ENCODE data around the gene RPS19. TPM values are rescaled to one million over a fixed set of nuclear protein-coding genes. Genes with fewer than 3 reads are reported as not detected.

RPS19 gene
- total RNA-seq (2021; ENCODE audit: unreplicated experiment), result 3,020 TPM
- 4,331 and 5,364 TPM in 2 replicates for polyA plus RNA-seq (2012)
- Bru-seq, nascent RNA, result percentile 99 among the genes with signal in this experiment
- percentile 97 among the genes with signal in this experiment for BruChase-seq, experiment 1, labeled RNA remaining after a 6-hour chase
- percentile 97 among the genes with signal in this experiment for BruChase-seq, experiment 2, labeled RNA remaining after a 2-hour chase
- long read RNA-seq, transcript RPS19-207 (6 exons, 668 nt), result minor isoform, 5 of 1,572 reads
- long read RNA-seq, transcript RPS19-206 (6 exons, 2,359 nt), result major isoform, 1,337 of 1,572 reads
- long read RNA-seq, partial matches to known transcripts, result 185 of 1,572 reads
- long read RNA-seq, other reads (novel, unspliced or antisense), result 38 of 1,572 reads

DNA sequence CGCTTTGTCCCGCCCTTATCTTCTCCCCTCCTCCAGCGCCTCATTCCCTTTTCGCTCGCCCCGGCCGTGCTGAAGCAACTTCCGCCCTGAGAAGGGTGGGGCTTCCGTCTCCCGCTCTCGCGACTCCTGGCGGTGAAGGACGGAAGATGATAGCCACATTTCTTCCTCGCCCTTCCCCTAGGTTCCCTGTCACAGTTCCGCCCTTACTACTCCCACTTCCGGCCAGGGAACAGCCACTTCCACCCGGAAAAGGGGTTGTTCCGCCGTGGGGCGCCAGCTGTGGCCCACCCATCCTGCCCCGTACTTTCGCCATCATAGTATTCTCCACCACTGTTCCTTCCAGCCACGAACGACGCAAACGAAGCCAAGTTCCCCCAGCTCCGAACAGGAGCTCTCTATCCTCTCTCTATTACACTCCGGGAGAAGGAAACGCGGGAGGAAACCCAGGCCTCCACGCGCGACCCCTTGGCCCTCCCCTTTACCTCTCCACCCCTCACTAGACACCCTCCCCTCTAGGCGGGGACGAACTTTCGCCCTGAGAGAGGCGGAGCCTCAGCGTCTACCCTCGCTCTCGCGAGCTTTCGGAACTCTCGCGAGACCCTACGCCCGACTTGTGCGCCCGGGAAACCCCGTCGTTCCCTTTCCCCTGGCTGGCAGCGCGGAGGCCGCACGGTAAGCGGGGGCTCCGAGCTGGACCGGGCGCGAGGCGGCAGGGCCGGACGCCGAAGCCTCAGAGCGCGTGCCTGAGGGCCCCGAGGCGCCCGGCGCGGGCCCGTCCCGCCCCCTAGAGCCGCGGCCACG, at the start of gene RPS19:
RPS19 (plus strand) TSS at position 638 of the 801 bp plus-strand sequence. CDS start 520 bp downstream, outside the sequence.
- ChIA-PET POLR2A (interaction anchor here (0.9 to 3.2 kb wide), 12 partner anchors 9 to 216 kb away, joined by 3 to 36 read pairs (median 6); partner anchors contain the start of genes RABAC1 and ZNF574), CTCF (interaction anchor here (0.7 to 2.1 kb wide), 6 partner anchors 11 to 107 kb away, joined by 3 to 11 read pairs (median 4); no protein-coding TSS in a partner anchor), RAD21 (ENCODE audit: low non-redundant PET in 1 of 2, low total read pairs in 2 of 2, uncharacterized antibody in 2 of 2, unreplicated experiment in 2 of 2) (interaction anchor here in 1 of 2 experiments (1.5 kb wide), 1 partner anchor 100 kb away, joined by 3 read pairs; the partner anchor contains the start of gene RABAC1)
- H3K27me3 ChIP-seq (ENCODE audit: insufficient read depth, low read length), result no peaks in the 10 kb centered on the region
- no peaks in the 10 kb centered on the region for H3K9me2 ChIP-seq (ENCODE audit: insufficient read depth)
- DNase-seq (ENCODE audit: low read depth, low spot score), result peak; percentile 97
- peak within 1 kb of the TSS; percentile 73 to 100 for H3K4me3 ChIP-seq (replicated peaks in 1 of 2; ENCODE audit: low read depth in 1 of 2, low read length in 2 of 2)
- TF ChIP-seq, protein P1, sequence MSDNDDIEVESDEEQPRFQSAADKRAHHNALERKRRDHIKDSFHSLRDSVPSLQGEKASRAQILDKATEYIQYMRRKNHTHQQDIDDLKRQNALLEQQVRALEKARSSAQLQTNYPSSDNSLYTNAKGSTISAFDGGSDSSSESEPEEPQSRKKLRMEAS (IDR thresholded peaks at IDR 0.05), result peak; percentile 68
- TF ChIP-seq TCF7L2 (IDR thresholded peaks at IDR 0.05; ENCODE audit: borderline replicate concordance, extremely low read depth, insufficient read depth, insufficient read length), result peak; percentile 76
- TF ChIP-seq CEBPB (IDR thresholded peaks at IDR 0.05; ENCODE audit: low read depth), result no peak
- no peak; the same call in 1 of the 2 replicates for TF ChIP-seq EGR1 (IDR thresholded peaks at IDR 0.05; ENCODE audit: low read depth)
- TF ChIP-seq, protein P2, sequence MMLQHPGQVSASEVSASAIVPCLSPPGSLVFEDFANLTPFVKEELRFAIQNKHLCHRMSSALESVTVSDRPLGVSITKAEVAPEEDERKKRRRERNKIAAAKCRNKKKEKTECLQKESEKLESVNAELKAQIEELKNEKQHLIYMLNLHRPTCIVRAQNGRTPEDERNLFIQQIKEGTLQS (IDR thresholded peaks at IDR 0.05), result no peak
- peak; percentile 39; the same call in 1 of the 2 replicates for TF ChIP-seq SIN3A (IDR thresholded peaks at IDR 0.05; ENCODE audit: low read depth)
- TF ChIP-seq YY1 (IDR thresholded peaks at IDR 0.05; ENCODE audit: extremely low read depth, insufficient replicate concordance, low read depth, low read length), result peak; percentile 78
- TF ChIP-seq CTCF (IDR thresholded peaks at IDR 0.05 in 2 of 3, conservative IDR thresholded peaks at IDR 0.05 in 1 of 3; ENCODE audit: borderline replicate concordance in 1 of 3, insufficient read depth in 1 of 3, low read depth in 2 of 3, low read length in 2 of 3), result peak in 2 of 3 experiments; percentile 34 to 62; a peak in 3 of 6 replicates
- TF ChIP-seq SP1 (IDR thresholded peaks at IDR 0.05; ENCODE audit: low read depth), result peak; percentile 98
- TF ChIP-seq POLR2AphosphoS5 (IDR thresholded peaks at IDR 0.05; ENCODE audit: low read depth, low read length), result peak; percentile 89
- TF ChIP-seq ZNF274 (IDR thresholded peaks at IDR 0.05; ENCODE audit: low read depth, low read length), result no peak
- TF ChIP-seq SRF (IDR thresholded peaks at IDR 0.05; ENCODE audit: low read depth), result peak; percentile 74; the same call in 1 of the 2 replicates
- TF ChIP-seq ELF1 (IDR thresholded peaks at IDR 0.05; ENCODE audit: borderline replicate concordance, low read depth), result peak; percentile 100
- TF ChIP-seq CBX3 (IDR thresholded peaks at IDR 0.05; ENCODE audit: low read depth), result no peak; the same call in 1 of the 2 replicates
- peak; percentile 95; the same call in 1 of the 2 replicates for TF ChIP-seq ZFX (IDR thresholded peaks at IDR 0.05)
- peak; percentile 86 for TF ChIP-seq POLR2A (IDR thresholded peaks at IDR 0.05; ENCODE audit: borderline replicate concordance, extremely low read depth, insufficient read depth, insufficient read length)
- peak; percentile 100 for TF ChIP-seq ZBTB33 (IDR thresholded peaks at IDR 0.05; ENCODE audit: extremely low read depth, insufficient replicate concordance, low read length)
- no TSS peak for BruUV-seq (replicated peaks)
- H2AFZ ChIP-seq (ENCODE audit: low read depth, low read length, poor library complexity, severe bottlenecking), result peak within 1 kb of the TSS; percentile 72
- H4K20me1 ChIP-seq (ENCODE audit: insufficient read depth), result peaks cover 24% of the 10 kb centered on the region; the same call in 1 of the 2 replicates
- peaks cover 40 to 45% of the 10 kb centered on the region in 2 experiments for H3K36me3 ChIP-seq (ENCODE audit: control insufficient read depth in 1 of 2, insufficient read depth in 2 of 2, low read length in 2 of 2)
- peaks cover 48% of the 10 kb centered on the region for H3K79me2 ChIP-seq (ENCODE audit: insufficient read depth, low read length)
- H3K9me3 ChIP-seq (ENCODE audit: control insufficient read depth in 1 of 2, insufficient read depth in 1 of 2, low read depth in 1 of 2, low read length in 2 of 2), result no peaks in the 10 kb centered on the region
- H3K4me1 ChIP-seq (ENCODE audit: control insufficient read depth in 1 of 2, insufficient read depth in 2 of 2, low read length in 2 of 2), result peaks cover 26 to 47% of the 10 kb centered on the region in 2 experiments
- H3K9ac ChIP-seq (ENCODE audit: low read length), result peak within 1 kb of the TSS; percentile 96
- intact Hi-C loops (cut with micrococcal nuclease), result no loop called here
- peak within 1 kb of the TSS; percentile 99 for H3K27ac ChIP-seq (ENCODE audit: low read depth, low read length)
- peak; percentile 89 for ATAC-seq
- H3K4me2 ChIP-seq (ENCODE audit: low read length), result peak within 1 kb of the TSS; percentile 88

Data from HCT116 (cell line).